LNCaP clone FGC (cell line): ENCODE measurements around the gene INTS14.
A peak's percentile ranks its signal among the peaks of the same experiment; 100 is the strongest.

Experiments used
- DNase-seq: peaks from one replicate; pipeline ENCODE4 v3.0.0-alpha.2; 2011; ENCODE audit warnings: low read depth
- H3K4me3 ChIP-seq: 2 replicates; pipeline ENCODE4 v1.5.1; 2011; ENCODE audit warnings: mild to moderate bottlenecking, low read depth, low read length, control low read depth
- CTCF ChIP-seq: IDR thresholded peaks from 2 replicates; pipeline ENCODE4 v1.5.1; 2012; ENCODE audit warnings: mild to moderate bottlenecking; ENCODE audit not compliant: control insufficient read depth, insufficient read depth; ENCODE audit errors: extremely low read depth

Gene INTS14

GRCh38 chr15:65642594-65642993 is 31.7 kb upstream of the INTS14 start:
- no peak for DNase-seq
- no peak for TF ChIP-seq CTCF
- no peak overlapping the region for H3K4me3 ChIP-seq

GRCh38 chr15:65641768-65642475 is 31.0 kb upstream of the INTS14 start:
- no peak for DNase-seq
- TF ChIP-seq CTCF: no peak
- no peak overlapping the region for H3K4me3 ChIP-seq

- no peak overlapping the region for H3K4me3 ChIP-seq
- DNase-seq: no peak
- no peak for TF ChIP-seq CTCF
Observed at GRCh38 chr15:65639509-65639908, 28.6 kb upstream of the INTS14 start.

- H3K4me3 ChIP-seq: no peak overlapping the region
- TF ChIP-seq CTCF: peak; percentile 85
- peak; percentile 61 for DNase-seq
Observed at GRCh38 chr15:65638681-65639089, 27.8 kb upstream of the INTS14 start.

GRCh38 chr15:65638109-65638508 is 27.2 kb upstream of the INTS14 start:
- 0 out of 2 replicates have a peak, but pooled peaks have one; percentile 2 for TF ChIP-seq CTCF
- H3K4me3 ChIP-seq: no peak overlapping the region
- DNase-seq: no peak

- no peak for DNase-seq
- TF ChIP-seq CTCF: no peak
- H3K4me3 ChIP-seq: no peak overlapping the region
Observed at GRCh38 chr15:65634356-65634755, 23.4 kb upstream of the INTS14 start.

- no peak for TF ChIP-seq CTCF
- no peak for DNase-seq
- H3K4me3 ChIP-seq: no peak overlapping the region
Observed at GRCh38 chr15:65633752-65634151, 22.8 kb upstream of the INTS14 start.
